HG03457 (cell line): Measurements from ENCODE around the gene C9orf57.
"Not testable (repeated sequence)": the region's sequence is repeated elsewhere in the genome, so short reads cannot be mapped to it uniquely, and the experiment has no call there.

Experiments used
- ATAC-seq: cut with Tn5 transposase; IDR thresholded peaks from one replicate; pipeline ENCODE4 v1.9.1; 2021; ENCODE audit warnings: moderate number of reproducible peaks; ENCODE audit not compliant: unreplicated experiment

The C9orf57 gene

GRCh38 chr9:72025906-72026305, 34.5 kb downstream of the C9orf57 start:
- ATAC-seq: no peak

- ATAC-seq: no peak
These were observed 36.8 kb downstream of the C9orf57 start for GRCh38 chr9:72023596-72023995.

- ATAC-seq: no peak
These were observed 37.6 kb downstream of the C9orf57 start for GRCh38 chr9:72022841-72023240.

GRCh38 chr9:72013292-72013760, 47.1 kb downstream of the C9orf57 start:
- no peak for ATAC-seq

- ATAC-seq: no peak
These were observed 47.8 kb downstream of the C9orf57 start for GRCh38 chr9:72012646-72013045.

GRCh38 chr9:72007726-72008125, 52.7 kb downstream of the C9orf57 start:
- ATAC-seq: not testable (repeated sequence)

- no peak for ATAC-seq
These were observed 53.9 kb downstream of the C9orf57 start for GRCh38 chr9:72006501-72006900.

GRCh38 chr9:72005451-72005850, 55.0 kb downstream of the C9orf57 start:
- ATAC-seq: no peak
